ENCODE results near the gene BMPER.

GRCh38 chr7:34189031-34189430, 283.7 kb downstream of the BMPER start:
- TF ChIP-seq GATA2 (IDR thresholded peaks at IDR 0.05; ENCODE audit: low read depth, low read length) = no peak
- no peak for TF ChIP-seq GATA3 (IDR thresholded peaks at IDR 0.05; ENCODE audit: low read depth, low read length)

Data from SH-SY5Y (cell line).